MM.1S (cell line): Measurements from ENCODE around the gene CACNA1D.

Source experiments
- DNase-seq: peaks from one replicate; pipeline ENCODE4 v3.0.0-alpha.2; 2015
- H2AFZ ChIP-seq: fragments of 300-600 bp; sonication (generic); 2 replicates; pipeline ENCODE4 v1.6.0; 2016; ENCODE audit warnings: antibody characterized with exemption, low read length
- H3F3A ChIP-seq: fragments of 300-600 bp; sonication (generic); 2 replicates; pipeline ENCODE4 v1.6.1; 2016; ENCODE audit warnings: mild to moderate bottlenecking, antibody characterized with exemption, low read length, moderate library complexity, mixed read lengths; ENCODE audit not compliant: insufficient read depth
- H3K27ac ChIP-seq: fragments of 300-600 bp; sonication (generic); 2 replicates; pipeline ENCODE4 v1.5.1; 2016; ENCODE audit warnings: mild to moderate bottlenecking, low read length
- H3K27me3 ChIP-seq: fragments of 300-600 bp; sonication (generic); replicated peaks from 2 replicates; pipeline ENCODE4 v1.6.0; 2016; ENCODE audit warnings: low read length; ENCODE audit not compliant: insufficient read depth
- H3K36me3 ChIP-seq: fragments of 300-600 bp; sonication (generic); replicated peaks from 2 replicates; pipeline ENCODE4 v1.6.1; 2016; ENCODE audit warnings: mild to moderate bottlenecking, low read length, mixed read lengths; ENCODE audit not compliant: insufficient read depth
- H3K4me1 ChIP-seq: fragments of 300-600 bp; sonication (generic); 2 replicates; pipeline ENCODE4 v1.6.1; 2016; ENCODE audit warnings: low read length, mixed read lengths
- H3K4me2 ChIP-seq: fragments of 300-600 bp; sonication (generic); 2 replicates; pipeline ENCODE4 v1.6.0; 2016; ENCODE audit warnings: low read depth, low read length
- H3K4me3 ChIP-seq: fragments of 300-600 bp; sonication (generic); 2 replicates; pipeline ENCODE4 v1.5.1; 2016; ENCODE audit warnings: low read length, mixed read lengths
- H3K79me2 ChIP-seq: fragments of 300-600 bp; sonication (generic); 2 replicates; pipeline ENCODE4 v1.6.1; 2016; ENCODE audit warnings: mixed run types, low read length, mixed read lengths
- H3K9ac ChIP-seq: fragments of 300-600 bp; sonication (generic); 2 replicates; pipeline ENCODE4 v1.6.1; 2016; ENCODE audit warnings: low read length, mixed read lengths
- H3K9me2 ChIP-seq: fragments of 300-600 bp; sonication (generic); replicated peaks from 2 replicates; pipeline ENCODE4 v1.6.1; 2016; ENCODE audit warnings: mild to moderate bottlenecking, low read length, mixed read lengths; ENCODE audit not compliant: insufficient read depth
- H3K9me3 ChIP-seq: fragments of 300-600 bp; sonication (generic); replicated peaks from 2 replicates; pipeline ENCODE4 v1.6.1; 2016; ENCODE audit warnings: mild to moderate bottlenecking, low read length, mixed read lengths; ENCODE audit not compliant: insufficient read depth
- H4K20me1 ChIP-seq: fragments of 300-600 bp; sonication (generic); 2 replicates; pipeline ENCODE4 v1.6.1; 2016; ENCODE audit warnings: mild to moderate bottlenecking, low read length, moderate library complexity, mixed read lengths; ENCODE audit not compliant: insufficient read depth
- CTCF ChIP-seq: fragments of 300-600 bp; sonication (generic); IDR thresholded peaks from 2 replicates; pipeline ENCODE4 v1.5.1; 2016; ENCODE audit warnings: antibody characterized with exemption, low read length, mixed read lengths
- EZH2 ChIP-seq: fragments of 300-600 bp; sonication (generic); optimal IDR thresholded peaks from 2 replicates; pipeline ENCODE3; 2017; ENCODE audit warnings: low read depth, mild to moderate bottlenecking, antibody characterized with exemption, low read length, mixed read lengths
- EZH2phosphoT487 ChIP-seq: fragments of 300-600 bp; sonication (generic); IDR thresholded peaks from 2 replicates; pipeline ENCODE4 v1.6.1; 2018; ENCODE audit warnings: antibody characterized with exemption, low read length

Gene CACNA1D

DNA sequence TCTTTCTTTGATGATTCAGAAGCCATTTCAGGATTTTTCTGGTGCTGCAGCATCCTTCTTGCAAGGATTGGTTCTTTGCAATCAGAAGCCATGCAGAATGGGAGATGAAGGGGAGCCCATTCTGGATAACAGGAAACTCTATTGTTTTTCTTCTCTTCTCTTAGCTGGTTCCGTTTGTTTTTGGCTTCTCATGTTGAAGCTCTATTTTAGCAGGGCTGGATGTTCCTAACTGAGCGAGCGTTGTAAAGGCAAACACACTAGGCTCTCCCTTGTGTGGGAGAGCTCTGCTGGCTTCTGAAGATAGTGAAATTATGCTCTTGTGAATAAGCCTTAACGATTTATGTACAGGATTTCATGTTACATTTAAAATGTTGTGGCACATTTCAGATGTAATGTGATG lies 8.3 kb downstream of the CACNA1D start:
- Histone ChIP-seq H3F3A (no peaks in the 10 kb centered on the region), H3K36me3 (no peaks in the 10 kb centered on the region), H3K79me2 (no peaks in the 10 kb centered on the region), H3K4me2 (no peak overlapping the region), H4K20me1 (no peaks in the 10 kb centered on the region), H3K9me3 (no peaks in the 10 kb centered on the region), H3K27ac (no peak overlapping the region), H3K4me3 (no peak overlapping the region), H3K9ac (no peak overlapping the region), H3K27me3 (no peaks in the 10 kb centered on the region), H2AFZ (no peak overlapping the region), H3K9me2 (no peaks in the 10 kb centered on the region), H3K4me1 (no peaks in the 10 kb centered on the region)
- TF ChIP-seq CTCF (no peak), EZH2phosphoT487 (no peak), EZH2 (no peak)
- DNase-seq, result no peak

GRCh38 chr3:53503195-53503594 lies 8.8 kb downstream of the CACNA1D start:
- Histone ChIP-seq H3K9me2 (no peaks in the 10 kb centered on the region), H2AFZ (no peak overlapping the region), H3K4me3 (no peak overlapping the region), H3K79me2 (no peaks in the 10 kb centered on the region), H3F3A (no peaks in the 10 kb centered on the region), H3K27me3 (no peaks in the 10 kb centered on the region), H3K27ac (no peak overlapping the region), H3K9ac (no peak overlapping the region), H3K36me3 (no peaks in the 10 kb centered on the region), H3K4me1 (no peaks in the 10 kb centered on the region), H4K20me1 (no peaks in the 10 kb centered on the region), H3K4me2 (no peak overlapping the region), H3K9me3 (no peaks in the 10 kb centered on the region)
- no peak for DNase-seq
- TF ChIP-seq CTCF (no peak), EZH2 (no peak), EZH2phosphoT487 (no peak)

DNA sequence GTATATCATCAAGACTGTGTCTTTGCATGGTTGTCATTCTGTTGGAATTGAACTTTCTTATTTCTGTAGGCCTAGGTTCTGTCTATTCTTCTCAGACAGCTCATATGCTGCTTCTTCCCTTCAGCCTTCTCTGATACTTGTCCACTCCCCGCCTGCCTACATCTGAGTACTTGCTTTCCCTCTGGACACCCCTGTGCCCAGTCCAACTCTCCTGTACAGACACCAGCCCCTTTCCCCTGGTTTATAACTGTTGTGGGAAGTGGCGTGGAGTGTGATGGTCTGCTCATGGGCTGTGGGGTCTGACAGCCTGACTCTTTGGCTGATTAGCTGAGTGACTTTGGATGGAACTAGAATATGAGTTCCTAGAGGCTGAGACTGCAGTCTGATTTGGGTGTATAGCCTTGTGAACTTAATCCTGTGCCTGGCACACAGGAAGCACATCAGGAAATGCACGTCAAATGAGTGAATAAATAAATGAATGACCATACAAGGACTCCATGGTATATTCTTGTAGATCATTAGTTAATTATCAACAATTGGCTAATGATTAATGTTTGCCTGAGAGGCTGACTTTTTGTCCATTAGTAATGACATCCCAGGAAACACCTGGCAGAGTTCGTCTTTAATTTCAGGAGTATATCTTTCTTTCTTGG lies 11.8 kb downstream of the CACNA1D start:
- Histone ChIP-seq H3K9me2 (no peaks in the 10 kb centered on the region), H3K4me1 (no peaks in the 10 kb centered on the region), H3K4me2 (no peak overlapping the region), H3F3A (no peaks in the 10 kb centered on the region), H3K36me3 (no peaks in the 10 kb centered on the region), H3K4me3 (no peak overlapping the region), H3K27me3 (no peaks in the 10 kb centered on the region), H3K9me3 (no peaks in the 10 kb centered on the region), H3K79me2 (no peaks in the 10 kb centered on the region), H4K20me1 (no peaks in the 10 kb centered on the region), H2AFZ (no peak overlapping the region), H3K9ac (no peak overlapping the region), H3K27ac (no peak overlapping the region)
- TF ChIP-seq EZH2, result no peak
- no peak for TF ChIP-seq CTCF
- TF ChIP-seq EZH2phosphoT487, result no peak
- no peak for DNase-seq
